ENCODE results near the gene PPFIA1.

DNA sequence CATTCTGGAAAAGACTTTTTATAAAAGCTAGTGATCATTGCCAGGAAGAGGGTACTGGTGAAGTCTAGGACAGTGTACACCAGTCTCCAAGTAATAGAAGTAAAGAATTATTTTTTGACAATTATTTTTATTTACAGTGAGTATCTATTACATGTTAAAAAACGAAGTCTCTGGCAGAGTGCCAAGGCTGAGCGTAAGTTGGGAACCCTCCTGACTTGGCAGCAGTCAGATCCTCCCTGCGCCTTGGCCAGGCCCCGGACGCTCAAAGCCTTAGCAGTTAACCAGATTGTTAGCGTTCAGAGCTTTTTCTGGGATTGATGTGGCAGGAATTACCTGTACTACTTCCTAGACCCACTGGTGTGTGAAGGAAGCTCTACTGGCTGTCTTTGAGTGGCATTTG lies 89.7 kb downstream of the PPFIA1 start:
- TF ChIP-seq CTCF (IDR thresholded peaks at IDR 0.05) = no peak
- TF ChIP-seq POLR2A (IDR thresholded peaks at IDR 0.05) = no peak
